GM06990 (cell line): Measurements from ENCODE around the gene TMED6.

Source experiments
- DNase-seq: peaks from one replicate; pipeline ENCODE4 v3.0.0-alpha.2; 2011; ENCODE audit not compliant: insufficient read length; ENCODE audit errors: extremely low read depth
- H3K27me3 ChIP-seq: replicated peaks from 2 replicates; pipeline ENCODE4 v1.6.0; 2011; ENCODE audit warnings: low read length; ENCODE audit not compliant: control insufficient read depth, insufficient read depth
- H3K36me3 ChIP-seq: 2 replicates; pipeline ENCODE4 v1.5.1; 2011; ENCODE audit warnings: low read length; ENCODE audit not compliant: control insufficient read depth, insufficient read depth
- H3K4me3 ChIP-seq: replicated peaks from 2 replicates; pipeline ENCODE4 v1.5.1; 2011; ENCODE audit warnings: low read depth, mild to moderate bottlenecking, control low read depth, low read length
- CTCF ChIP-seq: IDR thresholded peaks from 2 replicates; pipeline ENCODE4 v1.5.1; 2011; ENCODE audit warnings: low read length, control low read depth, mild to moderate bottlenecking, inconsistent platforms; ENCODE audit not compliant: insufficient read depth, poor library complexity, severe bottlenecking

Gene TMED6

GRCh38 chr16:69315486-69316311 is 35.9 kb downstream of the TMED6 start:
- Histone ChIP-seq H3K4me3 (no peak overlapping the region), H3K27me3 (no peaks in the 10 kb centered on the region), H3K36me3 (peaks cover 44% of the 10 kb centered on the region)
- no peak for TF ChIP-seq CTCF
- DNase-seq = no peak

- no peak for DNase-seq
- H3K36me3 ChIP-seq = peaks cover 33% of the 10 kb centered on the region
- TF ChIP-seq CTCF = no peak
- H3K27me3 ChIP-seq = no peaks in the 10 kb centered on the region
- H3K4me3 ChIP-seq = no peak overlapping the region
Observed at GRCh38 chr16:69314534-69314933, 37.1 kb downstream of the TMED6 start.

GRCh38 chr16:69313469-69313868 is 38.1 kb downstream of the TMED6 start:
- Histone ChIP-seq H3K4me3 (no peak overlapping the region), H3K27me3 (no peaks in the 10 kb centered on the region), H3K36me3 (peaks cover 24% of the 10 kb centered on the region)
- no peak for TF ChIP-seq CTCF
- DNase-seq = no peak

GRCh38 chr16:69311533-69312387 is 39.8 kb downstream of the TMED6 start:
- H3K27me3 ChIP-seq = no peaks in the 10 kb centered on the region
- TF ChIP-seq CTCF = peak; percentile 41
- DNase-seq = no peak
- H3K36me3 ChIP-seq = peaks cover 17% of the 10 kb centered on the region
- peak overlapping the region; percentile 93 for H3K4me3 ChIP-seq

- Histone ChIP-seq H3K36me3 (peaks cover 8% of the 10 kb centered on the region), H3K27me3 (no peaks in the 10 kb centered on the region), H3K4me3 (peak within 1 kb of the TSS; percentile 93)
- peak; percentile 98 for DNase-seq
- peak; percentile 83 for TF ChIP-seq CTCF
Observed at GRCh38 chr16:69310653-69311532, 40.7 kb downstream of the TMED6 start, which contains the start of gene VPS4A. Gene VPS4A (plus strand): TSS chr16:69311350. CDS start chr16:69311512, 162 bp downstream.
